ENCODE results near the gene ZIC2. TPM values are rescaled to one million over a fixed set of nuclear protein-coding genes. Genes with fewer than 3 reads are reported as not detected.
A peak's percentile ranks its signal among the peaks of the same experiment; 100 is the strongest.

Gene ZIC2
- total and polyA plus RNA-seq, 2 donors (not counting 1 experiment from before 2014, with no cell fraction given) = not detected

DNA sequence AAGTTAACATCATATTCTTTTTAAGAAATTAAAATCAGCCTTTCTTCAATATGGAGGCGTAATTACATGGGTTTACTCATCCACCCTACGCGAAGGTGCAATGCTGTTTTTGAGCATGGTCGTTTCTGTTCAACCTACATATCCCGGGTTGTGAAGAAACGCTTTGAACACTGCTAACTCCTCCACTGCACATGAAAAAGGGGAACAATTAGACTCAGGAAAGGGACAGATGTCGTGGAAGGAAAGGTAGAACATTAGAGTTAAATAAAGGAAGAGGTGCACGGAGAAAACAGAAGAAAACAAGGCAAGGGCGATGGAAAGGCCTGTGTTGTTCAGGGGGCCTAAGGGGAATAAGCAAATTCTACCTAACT, 14.1 kb upstream of the ZIC2 start:
- peaks cover 57% of the 10 kb centered on the region for H3K27me3 ChIP-seq (ENCODE audit: control insufficient read depth, insufficient read depth, low read length)
- H3K4me3 ChIP-seq (replicated peaks in 1 of 4; ENCODE audit: control extremely low read depth in 1 of 4, insufficient read depth in 1 of 4, low read depth in 3 of 4, low read length in 4 of 4) = no peak overlapping the region
- DNase-seq (ENCODE audit: low read depth in 2 of 2) = no peak
- H3K9ac ChIP-seq (ENCODE audit: insufficient read depth, low read length) = no peak overlapping the region
- H3K9me3 ChIP-seq (ENCODE audit: control insufficient read depth, insufficient read depth, low read depth, low read length) = no peaks in the 10 kb centered on the region
- no peak overlapping the region for H2AFZ ChIP-seq (ENCODE audit: low read length)
- no peak overlapping the region for H3K27ac ChIP-seq (ENCODE audit: insufficient read depth, low read length)
- H3K79me2 ChIP-seq (ENCODE audit: control insufficient read depth, insufficient read depth, low read length) = no peaks in the 10 kb centered on the region
- no peak overlapping the region for H3K4me2 ChIP-seq (ENCODE audit: extremely low read depth, insufficient read depth, low read length)
- no peak for TF ChIP-seq EZH2 (IDR thresholded peaks at IDR 0.05; ENCODE audit: low read length, missing control alignments)
- TF ChIP-seq, protein P1, sequence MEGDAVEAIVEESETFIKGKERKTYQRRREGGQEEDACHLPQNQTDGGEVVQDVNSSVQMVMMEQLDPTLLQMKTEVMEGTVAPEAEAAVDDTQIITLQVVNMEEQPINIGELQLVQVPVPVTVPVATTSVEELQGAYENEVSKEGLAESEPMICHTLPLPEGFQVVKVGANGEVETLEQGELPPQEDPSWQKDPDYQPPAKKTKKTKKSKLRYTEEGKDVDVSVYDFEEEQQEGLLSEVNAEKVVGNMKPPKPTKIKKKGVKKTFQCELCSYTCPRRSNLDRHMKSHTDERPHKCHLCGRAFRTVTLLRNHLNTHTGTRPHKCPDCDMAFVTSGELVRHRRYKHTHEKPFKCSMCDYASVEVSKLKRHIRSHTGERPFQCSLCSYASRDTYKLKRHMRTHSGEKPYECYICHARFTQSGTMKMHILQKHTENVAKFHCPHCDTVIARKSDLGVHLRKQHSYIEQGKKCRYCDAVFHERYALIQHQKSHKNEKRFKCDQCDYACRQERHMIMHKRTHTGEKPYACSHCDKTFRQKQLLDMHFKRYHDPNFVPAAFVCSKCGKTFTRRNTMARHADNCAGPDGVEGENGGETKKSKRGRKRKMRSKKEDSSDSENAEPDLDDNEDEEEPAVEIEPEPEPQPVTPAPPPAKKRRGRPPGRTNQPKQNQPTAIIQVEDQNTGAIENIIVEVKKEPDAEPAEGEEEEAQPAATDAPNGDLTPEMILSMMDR (conservative IDR thresholded peaks at IDR 0.05 in 1 of 2, IDR thresholded peaks at IDR 0.05 in 1 of 2; ENCODE audit: low read depth in 1 of 2, low read length in 2 of 2) = no peak
- H4K20me1 ChIP-seq (ENCODE audit: control insufficient read depth, extremely low read depth, insufficient read depth, low read length) = peaks cover 1% of the 10 kb centered on the region
- no peaks in the 10 kb centered on the region for H3K36me3 ChIP-seq (ENCODE audit: control insufficient read depth, insufficient read depth, low read length)
- H3K4me1 ChIP-seq (ENCODE audit: control insufficient read depth, extremely low read depth, insufficient read depth, low read length) = no peaks in the 10 kb centered on the region

DNA sequence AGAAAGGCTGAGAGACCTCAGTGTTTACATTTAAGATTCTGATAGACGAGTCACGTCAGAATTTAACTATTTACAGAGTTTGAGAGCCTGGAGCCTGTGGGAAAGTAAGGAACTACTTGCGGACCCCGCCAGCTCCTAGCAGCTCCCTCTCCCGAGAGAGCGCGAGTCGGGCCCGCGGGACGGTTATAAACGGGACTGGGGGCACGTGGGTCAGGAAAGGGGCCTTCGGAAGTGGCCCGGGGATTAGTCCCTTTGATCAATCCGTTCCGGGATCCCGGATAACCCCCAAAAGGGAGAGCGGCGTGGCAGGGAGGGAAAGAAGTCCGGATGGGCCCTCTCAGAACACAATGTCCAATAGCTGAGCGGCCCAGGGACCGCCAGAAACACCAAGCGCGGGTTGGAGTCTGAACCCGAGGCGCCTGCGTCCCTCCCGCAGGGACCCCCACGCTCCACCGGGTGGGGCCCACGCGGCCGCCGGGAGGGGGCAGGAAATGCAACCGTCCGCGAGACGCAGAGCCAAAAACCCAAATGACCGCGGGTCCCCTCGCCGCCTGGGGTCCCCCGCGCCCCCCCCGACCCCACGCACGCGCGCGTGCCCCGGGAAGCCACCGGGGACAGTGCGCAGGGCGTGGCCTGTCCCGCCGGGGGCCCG, 13.6 kb upstream of the ZIC2 start:
- Histone ChIP-seq H3K27ac (ENCODE audit: insufficient read depth, low read length) (no peak overlapping the region), H3K4me2 (ENCODE audit: extremely low read depth, insufficient read depth, low read length) (no peak overlapping the region), H2AFZ (ENCODE audit: low read length) (no peak overlapping the region), H3K4me1 (ENCODE audit: control insufficient read depth, extremely low read depth, insufficient read depth, low read length) (no peaks in the 10 kb centered on the region), H3K36me3 (ENCODE audit: control insufficient read depth, insufficient read depth, low read length) (no peaks in the 10 kb centered on the region), H3K9me3 (ENCODE audit: control insufficient read depth, insufficient read depth, low read depth, low read length) (no peaks in the 10 kb centered on the region), H3K9ac (ENCODE audit: insufficient read depth, low read length) (no peak overlapping the region), H3K27me3 (ENCODE audit: control insufficient read depth, insufficient read depth, low read length) (peaks cover 60% of the 10 kb centered on the region), H3K79me2 (ENCODE audit: control insufficient read depth, insufficient read depth, low read length) (no peaks in the 10 kb centered on the region), H4K20me1 (ENCODE audit: control insufficient read depth, extremely low read depth, insufficient read depth, low read length) (peaks cover 1% of the 10 kb centered on the region), H3K4me3 (replicated peaks in 1 of 4; ENCODE audit: control extremely low read depth in 1 of 4, insufficient read depth in 1 of 4, low read depth in 3 of 4, low read length in 4 of 4) (no peak overlapping the region)
- TF ChIP-seq, protein P1 (conservative IDR thresholded peaks at IDR 0.05 in 1 of 2, IDR thresholded peaks at IDR 0.05 in 1 of 2; ENCODE audit: low read depth in 1 of 2, low read length in 2 of 2) = no peak
- TF ChIP-seq EZH2 (IDR thresholded peaks at IDR 0.05; ENCODE audit: low read length, missing control alignments) = peak; percentile 25
- no peak for DNase-seq (ENCODE audit: low read depth in 2 of 2)

DNA sequence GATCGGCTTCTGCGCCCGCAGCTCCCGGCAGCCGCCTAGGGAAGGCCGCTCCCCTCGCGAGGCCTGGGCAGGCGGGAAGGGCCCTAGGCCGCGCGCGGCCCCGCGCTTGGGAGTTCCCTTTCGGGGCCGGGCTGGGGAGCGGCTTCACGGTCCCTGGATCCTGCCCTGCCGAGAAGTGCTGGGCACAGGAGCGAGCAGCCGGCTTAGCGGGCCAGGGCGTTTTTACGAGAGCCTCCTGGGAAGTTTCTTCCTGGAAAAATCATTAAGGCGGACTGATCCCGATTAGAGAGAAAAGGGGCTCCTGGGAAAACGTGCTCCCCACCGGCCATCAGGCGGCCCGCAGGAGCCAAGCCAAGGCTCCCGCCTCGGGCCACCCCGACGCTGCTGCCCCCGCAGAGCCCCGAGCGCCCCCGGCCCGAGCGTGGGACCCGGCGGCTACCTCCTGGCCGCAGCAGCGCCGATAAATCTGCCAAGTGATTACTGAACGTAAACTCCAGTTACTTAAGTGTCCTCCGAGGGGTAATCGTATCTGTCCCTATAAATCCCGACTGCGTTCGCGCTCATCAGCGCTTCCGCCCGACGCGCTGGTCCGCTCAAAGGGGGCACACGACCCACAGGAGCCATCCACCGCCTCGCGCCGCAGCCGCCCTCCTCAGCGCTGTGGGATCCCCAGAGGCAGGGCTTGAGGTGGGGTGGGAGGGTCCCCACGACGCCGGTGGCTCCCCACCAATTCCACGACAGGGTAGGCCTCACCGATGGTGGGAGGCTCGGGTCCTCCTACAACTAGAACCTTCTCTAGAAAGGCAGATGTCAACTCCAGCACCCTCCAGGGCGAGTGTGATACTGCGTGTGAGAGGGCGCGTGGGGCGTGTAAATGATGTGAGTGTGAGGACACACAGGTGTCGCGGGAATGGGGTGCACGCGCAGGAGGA, 12.8 kb upstream of the ZIC2 start:
- Histone ChIP-seq H3K9me3 (ENCODE audit: control insufficient read depth, insufficient read depth, low read depth, low read length) (no peaks in the 10 kb centered on the region), H3K27me3 (ENCODE audit: control insufficient read depth, insufficient read depth, low read length) (peaks cover 64% of the 10 kb centered on the region)

More for the DNA sequence above, 12.8 kb upstream of the ZIC2 start:
- H3K9ac ChIP-seq (ENCODE audit: insufficient read depth, low read length) = no peak overlapping the region
- H3K36me3 ChIP-seq (ENCODE audit: control insufficient read depth, insufficient read depth, low read length) = no peaks in the 10 kb centered on the region
- no peak overlapping the region for H3K27ac ChIP-seq (ENCODE audit: insufficient read depth, low read length)
- peaks cover 1% of the 10 kb centered on the region for H4K20me1 ChIP-seq (ENCODE audit: control insufficient read depth, extremely low read depth, insufficient read depth, low read length)
- no peaks in the 10 kb centered on the region for H3K4me1 ChIP-seq (ENCODE audit: control insufficient read depth, extremely low read depth, insufficient read depth, low read length)
- peak overlapping the region; percentile 25 for H3K4me2 ChIP-seq (ENCODE audit: extremely low read depth, insufficient read depth, low read length)
- no peak for DNase-seq (ENCODE audit: low read depth in 2 of 2)
- peak; percentile 97 for TF ChIP-seq EZH2 (IDR thresholded peaks at IDR 0.05; ENCODE audit: low read length, missing control alignments)
- TF ChIP-seq, protein P1 (conservative IDR thresholded peaks at IDR 0.05 in 1 of 2, IDR thresholded peaks at IDR 0.05 in 1 of 2; ENCODE audit: low read depth in 1 of 2, low read length in 2 of 2) = no peak
- no peaks in the 10 kb centered on the region for H3K79me2 ChIP-seq (ENCODE audit: control insufficient read depth, insufficient read depth, low read length)
- no peak overlapping the region for H2AFZ ChIP-seq (ENCODE audit: low read length)
- no peak overlapping the region for H3K4me3 ChIP-seq (replicated peaks in 1 of 4; ENCODE audit: control extremely low read depth in 1 of 4, insufficient read depth in 1 of 4, low read depth in 3 of 4, low read length in 4 of 4)

Data from fibroblast of lung (primary cell).